HepG2 (cell line): ENCODE results near the gene EPHB4. TPM values are rescaled to one million over a fixed set of nuclear protein-coding genes. Genes with fewer than 3 reads are reported as not detected.

Experiments
- ATAC-seq: fragments of 200-7000 bp; cut with Tn5 transposase; 3 replicates; pipeline ENCODE4 v1.9.1; 2020; ENCODE audit warnings: mild to moderate bottlenecking, moderate library complexity
- BruUV-seq: library from RNA; stranded (reverse); fragments of 400-500 nt; replicated peaks from 2 replicates; lab custom pipeline; 2021; lab: Mats Ljungman, UMichigan
- CTCF ChIA-PET: fragments of 300-600 bp; formaldehyde crosslinking; extraction: SDS; loops from one replicate; lab custom pipeline; 2021; ENCODE audit warnings: low total read pairs, inconsistent platforms, low intra/inter-chr PET ratio; lab: Yijun Ruan, JAX
- POLR2A ChIA-PET: fragments of 350-600 bp; sonication (Branson Sonifier 250); formaldehyde crosslinking; loops from one replicate; lab custom pipeline; 2020; ENCODE audit warnings: antibody characterized with exemption, inconsistent platforms; lab: Yijun Ruan, JAX
- DNase-seq: peaks from one replicate; pipeline ENCODE4 v3.0.0-alpha.2; 2015; ENCODE audit warnings: low spot score
- FAIRE-seq: peaks from 3 replicates; lab custom pipeline; 2011; peaks lifted over from hg19 to GRCh38; lab: Jason Lieb, UNC
- H2AFZ ChIP-seq: one replicate; pipeline ENCODE4 v1.6.1; 2011; ENCODE audit warnings: low read length, inconsistent platforms
- H3K27ac ChIP-seq: fragments of 300-600 bp; 3 replicates; pipeline ENCODE4 v1.8.0; 2011; ENCODE audit warnings: mixed run types, mild to moderate bottlenecking, mixed read lengths, low read length, inconsistent platforms; ENCODE audit not compliant: insufficient read depth; ENCODE audit errors: extremely low read length
- H3K27me3 ChIP-seq, 2 experiments: fragments of 200-600 bp in 1 of 2; 2 replicates in 1 of 2; 3 replicates in 1 of 2; pipeline versions ENCODE4 v1.6.0 to v1.8.0; 2011; ENCODE audit warnings: low read length in 2 of 2, mild to moderate bottlenecking in 2 of 2, moderate library complexity in 2 of 2, inconsistent platforms in 1 of 2; ENCODE audit not compliant: insufficient read depth in 2 of 2, control insufficient read depth in 1 of 2
- H3K36me3 ChIP-seq, 2 experiments: fragments of 200-600 bp in 1 of 2; replicated peaks in 1 of 2; 2 replicates in 1 of 2; 3 replicates in 1 of 2; pipeline versions ENCODE4 v1.5.1 to v1.8.0; 2011; ENCODE audit warnings: low read length in 2 of 2, inconsistent platforms in 1 of 2; ENCODE audit not compliant: insufficient read depth in 2 of 2, control insufficient read depth in 1 of 2
- H3K4me1 ChIP-seq: 2 replicates; pipeline ENCODE4 v1.5.1; 2012; ENCODE audit warnings: low read length, inconsistent platforms; ENCODE audit not compliant: insufficient read depth
- H3K4me2 ChIP-seq: 2 replicates; pipeline ENCODE4 v1.6.0; 2011; ENCODE audit warnings: low read depth, low read length, inconsistent platforms
- H3K4me3 ChIP-seq, 3 experiments: fragments of 200-600 bp in 1 of 3; sonication (generic), shearing (Covaris generic) in 1 of 3; replicated peaks in 1 of 3; 2 replicates each; pipeline ENCODE4 v1.5.1; 2011 to 2016; ENCODE audit warnings: low read length in 3 of 3, inconsistent platforms in 2 of 3, low read depth in 2 of 3, mild to moderate bottlenecking in 2 of 3, control low read depth in 1 of 3, mixed read lengths in 1 of 3; ENCODE audit not compliant: insufficient read depth in 1 of 3
- H3K79me2 ChIP-seq: one replicate; pipeline ENCODE4 v1.6.1; 2011; ENCODE audit warnings: low read length, inconsistent platforms; ENCODE audit not compliant: insufficient read depth
- H3K9ac ChIP-seq: 2 replicates; pipeline ENCODE4 v1.6.0; 2011; ENCODE audit warnings: mild to moderate bottlenecking, low read depth, low read length, inconsistent platforms; ENCODE audit not compliant: insufficient read depth
- H3K9me3 ChIP-seq: 2 replicates; pipeline ENCODE4 v1.5.1; 2012; ENCODE audit warnings: mild to moderate bottlenecking, low read length
- H4K20me1 ChIP-seq: 2 replicates; pipeline ENCODE4 v1.6.0; 2011; ENCODE audit warnings: inconsistent platforms, mild to moderate bottlenecking, low read length, moderate library complexity; ENCODE audit not compliant: insufficient read depth
- AGO2 ChIP-seq: fragments of 200-400 bp; formaldehyde crosslinking; optimal IDR thresholded peaks from 2 replicates; pipeline ENCODE3; 2017; ENCODE audit warnings: mild to moderate bottlenecking, low read depth, low read length, moderate library complexity
- FOXA3 ChIP-seq: IDR thresholded peaks from 2 replicates; pipeline ENCODE4 v1.6.1; 2016; ENCODE audit warnings: missing genetic modification reagents, missing compliant biosample characterization
- MAFK ChIP-seq, 2 experiments: IDR thresholded peaks in 1 of 2; conservative IDR thresholded peaks in 1 of 2; 2 replicates each; pipeline ENCODE4 v1.6.1; 2011; ENCODE audit warnings: improper control_type of control experiment in 2 of 2, low read length in 2 of 2
- RBFOX2 ChIP-seq: fragments of 200-400 bp; formaldehyde crosslinking; IDR thresholded peaks from 2 replicates; pipeline ENCODE4 v1.6.1; 2017; ENCODE audit warnings: low read depth, mild to moderate bottlenecking, low read length
- ZNF615 ChIP-seq: sonication (generic); formaldehyde crosslinking; IDR thresholded peaks from 2 replicates; pipeline ENCODE4 v1.5.0; 2020; ENCODE audit warnings: mild to moderate bottlenecking, missing genetic modification reagents, borderline replicate concordance
- ZNF777 ChIP-seq: sonication (generic); formaldehyde crosslinking; IDR thresholded peaks from 2 replicates; pipeline ENCODE4 v1.4.0; 2020; ENCODE audit warnings: missing genetic modification reagents
- WGBS: methylation state at CpG from one replicate; pipeline ENCODE4 v1.1.6; 2017; ENCODE audit warnings: low lambda C conversion rate; 5-methylcytosine and 5-hydroxymethylcytosine counted together
- in situ Hi-C: cut with HindIII; loops from 2 replicates; pipeline ENCODE4 v1.10.0; 2017; ENCODE audit warnings: low pct_unique_long_range_greater_than_20kb; ENCODE audit not compliant: extremely low pct_ligation_motif_present
- intact Hi-C: fragments of 100-400 bp; cut with micrococcal nuclease; formaldehyde crosslinking; loops from one replicate; pipeline ENCODE4 v1.10.0; 2022; ENCODE audit not compliant: unreplicated experiment
- polyA plus RNA-seq, 8 experiments: library from polyadenylated mRNA; depleted of rRNA in 3 of 8; stranded (reverse) in 7 of 8; unstranded in 1 of 8; fragments of >200 nt; fragmentation: Illumina TruSeq in 4 of 8; extraction: Trizol in 4 of 8; gene quantifications; 2 replicates each; pipeline versions ENCODE4 v1.2.1 to v1.2.3, GENCODE V29; 2011 to 2016; ENCODE audit warnings: low read depth in 4 of 8, missing spikeins in 1 of 8, mixed read lengths in 1 of 8; ENCODE audit not compliant: insufficient read depth in 1 of 8
- total RNA-seq, 5 experiments: library from RNA; depleted of rRNA; stranded (reverse); fragments of >200 nt; fragmentation: Illumina TruSeq; extraction: Trizol; gene quantifications; 2 replicates each; pipeline ENCODE4 v1.2.3, GENCODE V29; 2016; ENCODE audit warnings: low read depth in 1 of 5

Gene EPHB4
- total and polyA plus RNA-seq, 2 of the 13 experiments (the other 11 are each of a cell fraction or from before 2014, with no cell fraction given), result 61.4 to 69.6 TPM

- peaks cover 36% of the 10 kb centered on the region for H3K4me1 ChIP-seq
- no peak overlapping the region for H3K27ac ChIP-seq
- peaks cover 25 to 70% of the 10 kb centered on the region in 2 experiments for H3K36me3 ChIP-seq
- no peak overlapping the region for H3K9ac ChIP-seq
- in situ Hi-C loops, result no loop called here
- POLR2A ChIA-PET, result interaction anchor here (0.7 to 5.3 kb wide), 4 partner anchors 9 to 71 kb away, joined by 3 to 42 read pairs (median 4); partner anchors contain the start of genes EPHB4 and UFSP1
- TF ChIP-seq AGO2, result no peak
- no peak for TF ChIP-seq MAFK (conservative IDR thresholded peaks at IDR 0.05 in 1 of 2, IDR thresholded peaks at IDR 0.05 in 1 of 2; ENCODE audit: low read length in 2 of 2)
- TF ChIP-seq ZNF777 (CRISPR knock-in tag), result no peak
- TF ChIP-seq RBFOX2, result 0 out of 2 replicates have a peak, but pooled peaks have one; percentile 44
- H4K20me1 ChIP-seq, result no peaks in the 10 kb centered on the region
- H3K27me3 ChIP-seq, result no peaks in the 10 kb centered on the region
- no TSS peak for BruUV-seq
- H3K9me3 ChIP-seq, result no peaks in the 10 kb centered on the region
- DNase-seq, result no peak
- no peak for FAIRE-seq
- CTCF ChIA-PET, result no interaction called here
- no peak for ATAC-seq
- H3K4me2 ChIP-seq, result no peak overlapping the region
- 96% methylated on average over 7 of the region's 9 CpGs for WGBS
- H3K79me2 ChIP-seq, result peaks cover 2% of the 10 kb centered on the region
- no peak overlapping the region for H3K4me3 ChIP-seq
- intact Hi-C loops, result no loop called here
- H2AFZ ChIP-seq, result no peak overlapping the region
Observed at GRCh38 chr7:100818366-100818765, 9.0 kb downstream of the EPHB4 start.

- Histone ChIP-seq H3K79me2 (no peaks in the 10 kb centered on the region), H3K4me2 (no peak overlapping the region)
- BruUV-seq, result no TSS peak
- TF ChIP-seq FOXA3 (CRISPR knock-in tag) (no peak), RBFOX2 (peak; percentile 63), ZNF615 (CRISPR knock-in tag) (no peak), AGO2 (peak; percentile 66)
- TF ChIP-seq, all 625 proteins: peak for 2
- Histone ChIP-seq H3K4me3 (no peak overlapping the region), H3K36me3 (peaks cover 26 to 71% of the 10 kb centered on the region in 2 experiments), H3K27ac (peak overlapping the region; percentile 40), H2AFZ (no peak overlapping the region), H3K4me1 (peaks cover 35% of the 10 kb centered on the region), H3K9me3 (no peaks in the 10 kb centered on the region), H3K27me3 (no peaks in the 10 kb centered on the region), H3K9ac (no peak overlapping the region), H4K20me1 (no peaks in the 10 kb centered on the region)
- FAIRE-seq, result no peak
- POLR2A ChIA-PET, result interaction anchor here (0.7 to 5.3 kb wide), 6 partner anchors 10 to 199 kb away, joined by 3 to 42 read pairs (median 9); partner anchors contain the start of genes EPHB4 and SLC12A9
- CTCF ChIA-PET, result no interaction called here
- intact Hi-C loops (no loop called here), in situ Hi-C loops (no loop called here)
- WGBS, result 98% methylated on average over 19 of the region's 19 CpGs
- DNase-seq, result no peak
- no peak for ATAC-seq
Observed at GRCh38 chr7:100817097-100817496, 10.2 kb downstream of the EPHB4 start.
